ENCODE measurements around the gene ZNF662. TPM values are rescaled to one million over a fixed set of nuclear protein-coding genes. Genes with fewer than 3 reads are reported as not detected.

Gene ZNF662
- total RNA-seq, 1 experiment from 2014 or later, result not detected

GRCh38 chr3:42876401-42876800, 29.5 kb upstream of the ZNF662 start:
- Histone ChIP-seq H3K27me3 (ENCODE audit: insufficient read depth, low read length) (no peaks in the 10 kb centered on the region), H3K9me3 (ENCODE audit: control insufficient read depth in 1 of 2, insufficient read depth in 1 of 2, low read depth in 1 of 2, low read length in 2 of 2) (no peaks in the 10 kb centered on the region), H2AFZ (ENCODE audit: low read depth, low read length, poor library complexity, severe bottlenecking) (no peak overlapping the region), H3K9ac (ENCODE audit: low read length) (no peak overlapping the region), H3K4me1 (ENCODE audit: control insufficient read depth in 1 of 2, insufficient read depth in 2 of 2, low read length in 2 of 2) (peaks cover 0 to 11% of the 10 kb centered on the region in 2 experiments; a peak in 3 of 4 replicates), H3K9me2 (ENCODE audit: insufficient read depth) (no peaks in the 10 kb centered on the region), H3K36me3 (ENCODE audit: control insufficient read depth in 1 of 2, insufficient read depth in 2 of 2, low read length in 2 of 2) (no peaks in the 10 kb centered on the region), H3K4me2 (ENCODE audit: low read length) (no peak overlapping the region), H3K4me3 (replicated peaks in 1 of 2; ENCODE audit: low read depth in 1 of 2, low read length in 2 of 2) (no peak overlapping the region), H4K20me1 (ENCODE audit: insufficient read depth) (no peaks in the 10 kb centered on the region), H3K79me2 (ENCODE audit: insufficient read depth, low read length) (no peaks in the 10 kb centered on the region), H3K27ac (ENCODE audit: low read depth, low read length) (no peak overlapping the region)
- CTCF ChIA-PET, result no interaction called here
- TF ChIP-seq CTCF (IDR thresholded peaks at IDR 0.05 in 2 of 3, conservative IDR thresholded peaks at IDR 0.05 in 1 of 3; ENCODE audit: borderline replicate concordance in 1 of 3, insufficient read depth in 1 of 3, low read depth in 2 of 3, low read length in 2 of 3) (no peak), MAX (IDR thresholded peaks at IDR 0.05) (no peak), POLR2AphosphoS5 (IDR thresholded peaks at IDR 0.05; ENCODE audit: low read depth, low read length) (no peak), ELF1 (IDR thresholded peaks at IDR 0.05; ENCODE audit: borderline replicate concordance, low read depth) (no peak), EZH2 (IDR thresholded peaks at IDR 0.05) (no peak)
- ATAC-seq (no peak), DNase-seq (ENCODE audit: low read depth, low spot score) (no peak)
- intact Hi-C loops (cut with micrococcal nuclease), result no loop called here
- POLR2A ChIA-PET, result no interaction called here
- RAD21 ChIA-PET (ENCODE audit: low non-redundant PET in 1 of 2, low total read pairs in 2 of 2, uncharacterized antibody in 2 of 2, unreplicated experiment in 2 of 2), result no interaction called here
- BruUV-seq (replicated peaks), result no TSS peak

- Histone ChIP-seq H3K4me2 (ENCODE audit: low read length) (no peak overlapping the region), H3K4me1 (ENCODE audit: control insufficient read depth in 1 of 2, insufficient read depth in 2 of 2, low read length in 2 of 2) (peaks cover 0 to 13% of the 10 kb centered on the region in 2 experiments; a peak in 3 of 4 replicates), H3K9me2 (ENCODE audit: insufficient read depth) (no peaks in the 10 kb centered on the region), H2AFZ (ENCODE audit: low read depth, low read length, poor library complexity, severe bottlenecking) (no peak overlapping the region), H3K36me3 (ENCODE audit: control insufficient read depth in 1 of 2, insufficient read depth in 2 of 2, low read length in 2 of 2) (no peaks in the 10 kb centered on the region), H3K79me2 (ENCODE audit: insufficient read depth, low read length) (no peaks in the 10 kb centered on the region), H3K9ac (ENCODE audit: low read length) (no peak overlapping the region), H3K27ac (ENCODE audit: low read depth, low read length) (no peak overlapping the region), H3K27me3 (ENCODE audit: insufficient read depth, low read length) (no peaks in the 10 kb centered on the region), H4K20me1 (ENCODE audit: insufficient read depth) (no peaks in the 10 kb centered on the region), H3K4me3 (replicated peaks in 1 of 2; ENCODE audit: low read depth in 1 of 2, low read length in 2 of 2) (no peak overlapping the region), H3K9me3 (ENCODE audit: control insufficient read depth in 1 of 2, insufficient read depth in 1 of 2, low read depth in 1 of 2, low read length in 2 of 2) (no peaks in the 10 kb centered on the region)
- POLR2A ChIA-PET, result no interaction called here
- DNase-seq (ENCODE audit: low read depth, low spot score) (no peak), ATAC-seq (no peak)
- RAD21 ChIA-PET (ENCODE audit: low non-redundant PET in 1 of 2, low total read pairs in 2 of 2, uncharacterized antibody in 2 of 2, unreplicated experiment in 2 of 2), result no interaction called here
- BruUV-seq (replicated peaks), result no TSS peak
- intact Hi-C loops (cut with micrococcal nuclease), result no loop called here
- CTCF ChIA-PET, result no interaction called here
- TF ChIP-seq FOSL1 (IDR thresholded peaks at IDR 0.05; ENCODE audit: low read depth) (no peak), ZBTB33 (IDR thresholded peaks at IDR 0.05; ENCODE audit: extremely low read depth, insufficient replicate concordance, low read length) (no peak), SP1 (IDR thresholded peaks at IDR 0.05; ENCODE audit: low read depth) (no peak), ATF3 (IDR thresholded peaks at IDR 0.05) (no peak), MAX (IDR thresholded peaks at IDR 0.05) (no peak), ZFX (IDR thresholded peaks at IDR 0.05) (no peak), YY1 (IDR thresholded peaks at IDR 0.05; ENCODE audit: extremely low read depth, insufficient replicate concordance, low read depth, low read length) (no peak), POLR2AphosphoS5 (IDR thresholded peaks at IDR 0.05; ENCODE audit: low read depth, low read length) (no peak), ZNF274 (IDR thresholded peaks at IDR 0.05; ENCODE audit: low read depth, low read length) (no peak), ELF1 (IDR thresholded peaks at IDR 0.05; ENCODE audit: borderline replicate concordance, low read depth) (no peak), SRF (IDR thresholded peaks at IDR 0.05; ENCODE audit: low read depth) (no peak), POLR2A (IDR thresholded peaks at IDR 0.05; ENCODE audit: borderline replicate concordance, extremely low read depth, insufficient read depth, insufficient read length) (no peak), SIN3A (IDR thresholded peaks at IDR 0.05; ENCODE audit: low read depth) (no peak), JUND (IDR thresholded peaks at IDR 0.05) (no peak)
These were observed 28.8 kb upstream of the ZNF662 start for GRCh38 chr3:42876940-42877720.
